Caco-2 (cell line): ENCODE data around the gene ADCY7. TPM values are rescaled to one million over a fixed set of nuclear protein-coding genes. Genes with fewer than 3 reads are reported as not detected.

Experiments
- BruUV-seq: library from RNA; stranded (reverse); fragments of 400-500 nt; replicated peaks from 2 replicates; lab custom pipeline; 2021; lab: Mats Ljungman, UMichigan
- CTCF ChIA-PET: fragments of 300-600 bp; sonication (Branson Sonifier 250); formaldehyde crosslinking; loops from one replicate; lab custom pipeline; 2022; ENCODE audit warnings: antibody characterized with exemption; lab: Charles Lee
- POLR2A ChIA-PET: fragments of 300-600 bp; sonication (Branson Sonifier 250); formaldehyde crosslinking; loops from one replicate; lab custom pipeline; 2022; ENCODE audit warnings: antibody characterized with exemption; lab: Charles Lee
- DNase-seq, 2 experiments: peaks; one replicate each; pipeline versions ENCODE4 v3.0.0 to v3.0.0-alpha.2; 2020 to 2022
- H3K27me3 ChIP-seq: replicated peaks from 2 replicates; pipeline ENCODE4 v1.6.0; 2011; ENCODE audit warnings: low read length; ENCODE audit not compliant: control insufficient read depth, insufficient read depth
- H3K36me3 ChIP-seq: 2 replicates; pipeline ENCODE4 v1.5.1; 2011; ENCODE audit warnings: low read length; ENCODE audit not compliant: control insufficient read depth, insufficient read depth
- H3K4me1 ChIP-seq: fragments of 250-450 bp; sonication (Bioruptor Pico); 2 replicates; pipeline ENCODE4 v1.5.1; 2020; ENCODE audit warnings: mild to moderate bottlenecking
- H3K4me3 ChIP-seq: 2 replicates; pipeline ENCODE4 v1.5.1; 2011; ENCODE audit warnings: low read depth, mild to moderate bottlenecking, control low read depth, low read length
- H3K9me3 ChIP-seq: fragments of 250-450 bp; sonication (Bioruptor Pico); 2 replicates; pipeline ENCODE4 v1.5.1; 2020; ENCODE audit warnings: mild to moderate bottlenecking, moderate library complexity
- H3K27ac Mint-ChIP-seq: one replicate; pipeline ENCODE4 v1.8.0; 2022; ENCODE audit warnings: mixed read lengths; ENCODE audit not compliant: unreplicated experiment
- H3K27me3 Mint-ChIP-seq: one replicate; pipeline ENCODE4 v1.8.0; 2022; ENCODE audit warnings: mixed read lengths; ENCODE audit not compliant: insufficient read depth, unreplicated experiment
- H3K36me3 Mint-ChIP-seq: one replicate; pipeline ENCODE4 v1.8.0; 2022; ENCODE audit warnings: mild to moderate bottlenecking, mixed read lengths; ENCODE audit not compliant: insufficient read depth, unreplicated experiment
- H3K4me1 Mint-ChIP-seq: one replicate; pipeline ENCODE4 v1.8.0; 2022; ENCODE audit warnings: low read depth, mixed read lengths; ENCODE audit not compliant: unreplicated experiment
- H3K4me3 Mint-ChIP-seq: one replicate; pipeline ENCODE4 v1.8.0; 2022; ENCODE audit warnings: mild to moderate bottlenecking, moderate library complexity, mixed read lengths; ENCODE audit not compliant: unreplicated experiment
- H3K9me3 Mint-ChIP-seq: one replicate; pipeline ENCODE4 v1.8.0; 2022; ENCODE audit warnings: mixed read lengths; ENCODE audit not compliant: unreplicated experiment
- CTCF ChIP-seq, 2 experiments: fragments of 200-600 bp in 1 of 2; IDR thresholded peaks; 1 replicate in 1 of 2; 2 replicates in 1 of 2; pipeline versions ENCODE4 v1.5.1 to v1.8.0; 2011 to 2022; ENCODE audit warnings: antibody characterized with exemption in 1 of 2, control low read depth in 1 of 2, inconsistent platforms in 1 of 2, low read depth in 1 of 2, low read length in 1 of 2, mild to moderate bottlenecking in 1 of 2, moderate library complexity in 1 of 2; ENCODE audit not compliant: insufficient read depth in 1 of 2, severe bottlenecking in 1 of 2, unreplicated experiment in 1 of 2
- intact Hi-C: fragments of 100-400 bp; cut with micrococcal nuclease; formaldehyde crosslinking; loops from one replicate; pipeline ENCODE4 v1.10.0; 2022; ENCODE audit not compliant: unreplicated experiment
- total RNA-seq: library from RNA; stranded (reverse); gene quantifications from 2 replicates; pipeline ENCODE4 v1.2.3, GENCODE V29; 2022

ADCY7 gene
- total RNA-seq, 1 experiment from 2014 or later = 54.2 TPM

DNA sequence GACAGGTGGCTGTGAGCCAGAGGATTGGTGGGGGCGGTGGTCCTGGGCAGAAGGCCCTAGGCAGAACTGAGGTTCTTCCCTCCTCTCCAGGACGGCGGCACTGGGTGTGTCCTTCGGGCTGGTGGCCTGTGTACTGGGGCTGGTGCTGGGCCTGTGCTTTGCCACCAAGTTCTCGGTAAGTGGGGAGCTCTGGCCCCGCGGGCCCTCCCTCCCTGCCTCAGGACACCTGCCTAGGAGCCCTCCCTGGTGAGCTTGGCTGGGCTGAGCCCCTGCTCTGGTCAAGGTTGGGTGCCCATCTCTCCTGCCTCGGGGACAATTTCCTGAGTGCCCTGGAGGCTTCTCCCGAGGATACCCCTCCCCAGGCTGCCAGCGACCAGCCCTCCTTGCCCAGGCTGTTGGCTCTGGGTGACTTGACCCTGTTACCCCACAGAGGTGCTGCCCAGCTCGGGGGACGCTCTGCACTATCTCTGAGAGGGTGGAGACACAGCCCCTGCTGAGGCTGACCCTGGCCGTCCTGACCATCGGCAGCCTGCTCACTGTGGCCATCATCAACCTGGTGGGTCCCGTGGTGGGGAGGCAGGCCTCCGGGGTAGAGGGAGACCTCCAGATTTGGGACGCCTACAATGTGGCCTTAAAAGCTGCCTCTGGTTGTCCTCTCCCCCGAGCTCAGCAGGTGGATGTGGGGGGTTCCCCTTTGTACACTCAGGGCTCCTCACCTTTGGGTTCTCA is 42.0 kb downstream of the ADCY7 start:
- Mint-ChIP-seq H3K4me1 (peaks cover 12% of the 10 kb centered on the region), H3K27me3 (no peaks in the 10 kb centered on the region), H3K36me3 (peaks cover 73% of the 10 kb centered on the region), H3K4me3 (no peak overlapping the region), H3K27ac (peak overlapping the region; percentile 33), H3K9me3 (no peaks in the 10 kb centered on the region)
- ChIA-PET CTCF (interaction anchor here (1.5 kb wide), 1 partner anchor 357 kb away, joined by 4 read pairs; no protein-coding TSS in a partner anchor), POLR2A (no interaction called here)
- H3K27me3 ChIP-seq = no peaks in the 10 kb centered on the region
- H3K9me3 ChIP-seq = no peaks in the 10 kb centered on the region
- H3K4me3 ChIP-seq = no peak overlapping the region
- no peak for TF ChIP-seq CTCF (IDR thresholded peaks at IDR 0.05; ENCODE audit: insufficient read depth in 1 of 2, low read depth in 1 of 2, low read length in 1 of 2, severe bottlenecking in 1 of 2, unreplicated experiment in 1 of 2)
- DNase-seq = no peak
- peaks cover 20% of the 10 kb centered on the region for H3K4me1 ChIP-seq
- intact Hi-C loops = no loop called here
- H3K36me3 ChIP-seq = 0 out of 2 replicates have a peak, but pooled peaks cover 3% of the 10 kb centered on the region
- BruUV-seq = no TSS peak

DNA sequence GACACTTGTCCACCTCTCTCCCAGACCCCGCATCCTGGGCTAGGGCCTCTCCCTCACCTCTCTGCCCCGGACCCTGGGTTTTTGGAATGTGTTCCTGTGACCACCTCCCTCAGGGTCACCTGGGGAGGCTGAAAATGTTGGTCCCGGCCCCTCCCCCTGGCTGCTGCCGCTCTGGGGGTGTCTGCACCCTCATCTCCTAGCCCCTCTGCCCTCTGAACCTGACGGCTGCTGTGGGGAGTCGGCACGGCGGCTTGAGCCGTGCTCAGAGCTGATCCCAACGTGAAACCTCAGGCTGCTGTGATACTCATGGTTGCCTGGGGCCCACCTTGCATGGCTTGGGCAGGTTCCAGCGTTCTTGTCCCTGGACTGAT is 42.8 kb downstream of the ADCY7 start:
- intact Hi-C loops = no loop called here
- H3K4me1 ChIP-seq = peaks cover 28% of the 10 kb centered on the region
- POLR2A ChIA-PET = no interaction called here
- BruUV-seq = no TSS peak
- no peaks in the 10 kb centered on the region for H3K27me3 Mint-ChIP-seq
- H3K36me3 Mint-ChIP-seq = peaks cover 79% of the 10 kb centered on the region
- no peaks in the 10 kb centered on the region for H3K9me3 ChIP-seq
- no peak for DNase-seq
- no peaks in the 10 kb centered on the region for H3K27me3 ChIP-seq
- peak overlapping the region; percentile 33 for H3K27ac Mint-ChIP-seq
- H3K4me3 Mint-ChIP-seq = no peak overlapping the region
- no peaks in the 10 kb centered on the region for H3K9me3 Mint-ChIP-seq
- H3K36me3 ChIP-seq = 0 out of 2 replicates have a peak, but pooled peaks cover 4% of the 10 kb centered on the region
- H3K4me1 Mint-ChIP-seq = peaks cover 17% of the 10 kb centered on the region
- no peak for TF ChIP-seq CTCF (IDR thresholded peaks at IDR 0.05; ENCODE audit: insufficient read depth in 1 of 2, low read depth in 1 of 2, low read length in 1 of 2, severe bottlenecking in 1 of 2, unreplicated experiment in 1 of 2)
- H3K4me3 ChIP-seq = no peak overlapping the region
- CTCF ChIA-PET = interaction anchor here (1.5 kb wide), 1 partner anchor 356 kb away, joined by 4 read pairs; no protein-coding TSS in a partner anchor

DNA sequence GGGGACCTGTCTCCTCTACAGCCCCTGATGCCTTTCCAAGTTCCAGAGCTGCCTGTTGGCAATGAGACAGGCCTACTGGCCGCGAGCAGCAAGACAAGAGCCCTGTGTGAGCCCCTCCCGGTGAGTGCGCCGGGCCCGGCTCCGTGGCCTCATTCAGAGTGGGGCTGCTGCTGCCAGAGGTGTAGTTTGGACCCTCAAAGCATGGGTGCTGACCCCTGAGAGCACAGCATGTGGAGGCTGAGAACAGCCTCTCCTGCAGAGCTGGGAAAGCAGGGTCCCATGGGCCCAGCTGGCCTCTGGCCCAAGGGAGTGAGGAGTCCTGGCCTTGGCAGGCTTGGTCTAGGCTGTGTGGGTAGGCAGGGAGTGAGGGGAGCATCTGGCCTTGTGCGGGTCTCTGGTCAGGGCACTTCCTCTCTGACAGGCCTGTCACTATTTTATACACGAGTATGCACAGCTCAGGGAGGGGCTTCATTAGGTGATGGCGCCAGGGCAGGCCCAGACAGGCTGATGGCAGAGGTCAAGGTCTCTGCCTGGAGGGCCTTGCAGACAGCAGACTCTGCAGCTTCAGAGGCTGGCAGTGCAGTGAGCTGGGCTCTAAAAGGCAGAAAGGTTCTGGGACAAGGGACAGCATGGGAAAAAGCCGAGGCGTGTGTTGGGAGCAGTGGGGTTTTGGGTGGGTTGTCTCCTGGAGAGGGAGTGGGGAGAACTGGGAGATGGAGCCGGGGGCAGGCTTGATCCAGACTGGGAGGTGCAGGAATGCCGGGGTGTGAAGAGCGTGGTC is 43.4 kb downstream of the ADCY7 start:
- intact Hi-C loops = loop anchor here (5.0 kb wide), 1 partner anchor 42 kb away; the partner anchor contains the start of gene ADCY7
- ChIA-PET CTCF (interaction anchor here (1.5 kb wide), 1 partner anchor 356 kb away, joined by 4 read pairs; no protein-coding TSS in a partner anchor), POLR2A (no interaction called here)
- Mint-ChIP-seq H3K4me1 (peaks cover 19% of the 10 kb centered on the region), H3K4me3 (peak overlapping the region; percentile 7), H3K27me3 (no peaks in the 10 kb centered on the region), H3K9me3 (no peaks in the 10 kb centered on the region), H3K27ac (peak overlapping the region; percentile 33), H3K36me3 (peaks cover 80% of the 10 kb centered on the region)
- H3K27me3 ChIP-seq = no peaks in the 10 kb centered on the region
- H3K4me3 ChIP-seq = no peak overlapping the region
- 0 out of 2 replicates have a peak, but pooled peaks cover 5% of the 10 kb centered on the region for H3K36me3 ChIP-seq
- H3K4me1 ChIP-seq = peaks cover 34% of the 10 kb centered on the region
- no peaks in the 10 kb centered on the region for H3K9me3 ChIP-seq
- no TSS peak for BruUV-seq
- no peak for TF ChIP-seq CTCF (IDR thresholded peaks at IDR 0.05; ENCODE audit: insufficient read depth in 1 of 2, low read depth in 1 of 2, low read length in 1 of 2, severe bottlenecking in 1 of 2, unreplicated experiment in 1 of 2)
- no peak for DNase-seq
